GM18498 (cell line): ENCODE data around the gene ST8SIA1.
A peak's percentile ranks its signal among the peaks of the same experiment; 100 is the strongest.
"Not testable (repeated sequence)": the region's sequence is repeated elsewhere in the genome, so short reads cannot be mapped to it uniquely, and the experiment has no call there.

Experiments used
- ATAC-seq: cut with Tn5 transposase; IDR thresholded peaks from one replicate; pipeline ENCODE4 v1.9.1; 2021; ENCODE audit warnings: mild to moderate bottlenecking, moderate library complexity; ENCODE audit not compliant: unreplicated experiment

The ST8SIA1 gene

DNA sequence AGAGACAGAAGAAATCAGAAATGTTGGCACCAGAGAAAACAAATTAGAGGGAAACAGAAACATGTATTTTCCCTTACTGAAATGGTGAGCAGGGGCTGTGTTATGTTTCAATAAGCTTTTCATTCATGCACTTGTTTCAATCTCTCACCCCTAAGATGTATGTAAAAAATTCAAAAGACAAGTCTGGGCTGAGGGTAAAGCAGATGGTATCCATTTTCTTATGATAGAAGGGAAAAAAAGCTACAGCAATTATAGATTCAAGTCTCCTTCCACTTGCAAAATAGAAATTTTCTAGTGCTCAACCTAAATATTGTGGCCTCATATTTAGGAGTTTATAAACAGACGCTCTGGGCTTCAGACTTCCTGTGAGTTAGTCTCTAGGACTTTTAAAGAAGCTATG is 138.3 kb downstream of the ST8SIA1 start:
- ATAC-seq: no peak

DNA sequence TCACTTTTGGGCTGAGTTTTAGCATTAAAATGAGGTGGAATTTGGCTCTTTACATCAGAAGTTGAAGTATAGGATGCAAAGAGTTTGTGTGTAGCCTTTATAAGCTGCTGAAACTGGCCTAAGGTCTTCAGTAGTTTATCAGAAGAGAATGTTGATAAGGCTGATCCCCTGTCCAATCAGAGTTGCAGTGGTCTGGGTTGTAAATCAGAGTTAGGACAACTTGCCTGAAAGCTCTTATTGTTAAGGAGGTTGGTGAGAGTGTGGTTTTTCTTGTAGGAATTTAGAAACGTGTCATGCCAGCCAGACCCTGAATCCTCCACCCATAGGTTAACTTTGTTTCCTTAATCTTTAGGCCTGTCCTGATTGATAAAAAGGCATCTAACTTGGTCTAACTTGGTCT is 143.5 kb downstream of the ST8SIA1 start:
- no peak for ATAC-seq

DNA sequence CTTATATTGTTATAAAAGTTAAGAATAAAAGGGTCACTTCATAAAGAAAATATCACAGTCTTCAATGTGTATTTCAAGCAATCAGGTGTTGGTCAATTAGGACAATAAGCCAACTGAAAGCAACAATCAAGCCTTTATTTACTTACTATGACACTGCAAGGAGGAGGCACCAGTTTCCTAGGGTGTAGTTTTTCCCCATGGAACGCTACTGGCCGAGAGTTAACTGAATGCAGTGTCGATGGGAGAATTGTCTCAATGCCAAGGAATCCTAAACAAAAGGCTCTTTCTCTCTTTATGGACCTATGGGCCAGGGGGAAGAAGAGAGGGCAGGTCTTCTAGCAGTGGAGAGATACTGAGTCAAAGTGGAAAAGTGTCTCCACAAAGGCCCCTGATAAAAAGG is 146.1 kb downstream of the ST8SIA1 start:
- ATAC-seq: no peak

DNA sequence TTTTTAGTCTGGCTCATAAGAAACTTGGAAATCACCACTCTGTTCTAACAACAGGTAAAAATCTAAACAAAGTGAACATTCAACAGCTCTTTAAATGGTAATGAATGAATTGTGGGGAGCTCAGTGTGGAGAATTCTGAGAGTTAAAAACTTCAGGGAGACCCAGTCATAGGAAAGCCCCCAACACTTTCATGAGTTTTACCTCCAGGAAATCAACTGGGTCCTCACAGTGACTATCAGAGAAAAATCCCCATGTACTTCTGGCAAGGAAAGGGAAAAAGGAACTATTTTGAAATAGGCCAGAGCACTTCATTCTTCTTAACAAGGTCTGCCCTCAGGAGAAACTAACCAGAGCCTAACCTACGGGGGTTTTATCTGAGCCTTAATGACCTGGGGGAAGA is 153.8 kb downstream of the ST8SIA1 start:
- no peak for ATAC-seq

DNA sequence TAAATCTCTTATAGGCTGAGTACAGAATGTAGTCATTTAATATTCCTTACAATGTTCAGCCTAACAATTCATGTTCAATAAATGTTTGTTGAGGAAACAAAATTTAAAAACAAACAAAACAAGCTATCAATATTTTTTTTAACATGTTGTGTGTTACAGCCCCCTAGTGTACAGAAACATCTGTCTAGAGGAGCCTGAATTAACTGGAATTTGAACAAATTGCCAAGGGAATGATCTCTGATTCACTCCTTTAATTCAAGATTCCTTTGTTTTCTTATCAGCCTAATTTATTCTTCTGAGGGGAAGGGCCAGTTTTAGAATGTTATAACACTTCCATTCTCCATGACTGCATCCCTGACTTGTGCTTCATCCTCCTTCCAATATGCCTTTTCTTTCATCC is 161.3 kb downstream of the ST8SIA1 start:
- ATAC-seq: no peak

DNA sequence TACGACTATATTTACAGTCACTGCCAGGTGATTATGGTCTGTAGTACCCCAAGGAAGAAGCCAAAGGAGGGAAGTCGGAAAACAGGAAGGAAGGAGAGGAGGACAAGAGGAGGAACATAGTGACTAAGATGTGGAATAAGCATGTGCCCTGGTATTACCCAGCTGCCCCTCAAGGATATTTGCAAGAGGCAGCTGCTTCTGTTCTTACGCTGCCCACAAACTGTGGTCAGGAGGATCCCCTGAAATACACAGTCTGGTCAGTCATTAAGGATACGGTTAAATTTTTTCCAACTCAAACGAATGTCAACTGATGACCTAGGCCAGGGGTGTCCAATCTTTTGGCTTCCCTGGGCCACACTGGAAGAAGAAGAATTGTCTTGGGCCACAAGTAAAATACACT is 162.0 kb downstream of the ST8SIA1 start:
- ATAC-seq: no peak

DNA sequence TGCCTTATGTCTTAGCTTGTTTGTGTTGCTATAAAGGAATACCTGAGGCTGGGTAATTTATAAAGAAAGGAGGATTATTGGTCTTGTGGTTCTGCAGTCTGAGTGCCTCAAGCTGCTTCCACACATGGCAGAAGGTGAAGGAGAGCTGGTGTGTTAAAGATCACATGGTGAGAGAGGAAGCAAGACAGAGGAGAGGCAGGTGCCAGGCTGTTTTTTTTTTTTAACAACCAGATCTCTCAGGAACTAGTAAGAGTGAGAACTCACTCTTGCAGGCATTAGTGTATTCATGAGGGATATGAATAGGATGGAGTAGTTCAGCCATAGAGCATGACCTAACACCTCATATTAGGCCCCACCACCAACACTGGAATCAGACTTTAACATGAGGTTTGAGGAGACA is 165.1 kb downstream of the ST8SIA1 start:
- ATAC-seq: no peak

DNA sequence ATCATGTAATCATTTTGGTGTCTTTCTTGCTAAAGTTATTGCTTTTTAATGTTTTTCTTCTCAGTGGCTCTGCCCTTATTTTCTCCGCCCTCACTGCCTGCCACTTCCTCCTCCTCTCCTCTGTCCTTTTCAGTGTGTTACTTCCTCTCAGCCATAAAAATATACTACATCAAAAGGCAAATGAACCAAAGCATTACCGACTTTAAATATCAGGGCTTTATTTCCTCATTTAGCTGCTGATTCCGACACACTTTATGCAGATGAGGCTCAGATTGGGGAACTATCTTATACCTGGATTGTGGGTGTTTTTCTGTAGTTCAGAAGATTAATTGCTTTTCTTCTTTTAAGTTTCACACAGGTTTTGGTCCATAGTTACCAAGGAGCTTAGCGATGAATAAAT is 170.4 kb downstream of the ST8SIA1 start:
- no peak for ATAC-seq

DNA sequence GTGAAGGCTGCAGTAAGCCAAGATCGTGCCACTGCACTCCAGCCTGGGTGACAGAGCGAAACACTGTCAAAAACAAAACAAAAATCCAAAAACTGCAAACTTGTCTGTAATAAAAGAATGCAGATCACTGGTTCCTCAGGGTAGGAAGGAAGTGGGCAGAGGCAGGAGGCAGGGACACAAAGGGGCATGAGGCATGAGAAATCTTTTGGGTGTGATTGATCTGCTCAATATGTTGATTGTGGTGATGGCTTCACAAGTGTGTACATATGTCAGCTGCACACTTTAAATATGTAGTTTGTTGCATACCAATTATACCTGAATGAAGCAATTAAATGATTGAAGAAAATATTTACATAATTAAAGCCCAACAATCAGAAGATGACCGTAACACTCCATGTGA is 170.9 kb downstream of the ST8SIA1 start:
- no peak for ATAC-seq

DNA sequence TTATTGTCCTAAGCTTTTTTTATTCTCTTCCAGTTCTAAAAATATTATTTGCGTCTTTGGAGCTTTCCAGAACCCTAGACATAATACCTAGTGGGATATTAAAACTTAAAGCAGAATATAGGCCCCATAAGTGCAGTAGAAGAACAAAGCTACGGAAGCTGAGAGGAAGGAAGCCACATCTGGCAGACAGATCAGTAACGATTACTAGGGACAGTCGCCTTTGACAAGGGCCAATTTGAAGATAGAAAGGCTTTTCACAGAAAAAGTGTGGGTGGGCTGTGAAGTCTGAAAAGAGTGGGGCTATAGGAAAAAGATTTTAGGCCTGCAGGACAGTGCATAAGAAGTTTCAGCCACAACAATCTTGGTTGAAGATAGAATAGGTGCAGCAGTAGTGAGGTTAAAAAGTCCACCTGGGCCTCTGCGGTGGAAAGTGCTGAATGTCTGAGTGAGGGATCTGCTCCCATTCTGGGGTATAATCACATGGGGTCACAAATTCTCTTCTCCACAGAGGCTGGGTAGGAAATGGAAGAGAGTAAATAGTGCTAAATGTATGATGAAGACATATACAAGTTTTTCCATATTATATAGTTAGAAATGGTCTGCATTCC is 174.0 kb downstream of the ST8SIA1 start:
- ATAC-seq: no peak

DNA sequence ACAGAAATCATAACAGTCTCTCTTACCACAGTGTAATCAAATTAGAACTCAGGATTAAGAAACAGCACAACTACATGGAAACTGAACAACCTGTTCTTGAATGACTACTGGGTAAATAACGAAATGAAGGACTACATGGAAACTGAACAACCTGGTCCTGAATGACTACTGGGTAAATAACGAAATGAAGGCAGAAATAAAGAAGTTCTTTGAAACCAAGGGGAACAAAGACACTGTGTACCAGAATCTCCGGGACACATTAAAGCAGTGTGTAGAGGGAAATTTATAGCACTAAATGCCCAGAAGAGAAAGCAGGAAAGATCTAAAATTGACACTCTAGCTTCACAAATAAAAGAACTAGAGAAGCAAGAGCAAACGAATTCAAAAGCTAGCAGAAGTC is 185.2 kb downstream of the ST8SIA1 start:
- ATAC-seq: not testable (repeated sequence)

DNA sequence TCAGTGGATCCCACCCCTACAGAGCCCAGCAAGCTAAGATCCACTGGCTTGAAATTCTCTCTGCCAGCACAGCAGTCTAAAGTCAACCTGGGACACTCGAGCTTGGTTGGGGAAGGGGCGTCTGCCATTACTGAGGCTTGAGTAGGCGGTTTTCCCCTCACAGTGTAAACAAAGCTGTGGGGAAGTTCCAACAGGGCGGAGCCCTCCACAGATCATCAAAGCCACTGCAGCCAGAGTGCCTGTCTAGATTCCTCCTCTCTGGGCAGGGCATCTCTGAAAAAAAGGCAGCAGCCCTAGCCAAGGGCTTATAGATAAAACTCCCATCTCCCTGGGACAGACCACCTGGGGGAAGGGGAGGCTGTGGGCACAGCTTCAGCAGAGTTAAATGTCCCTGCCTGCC is 187.8 kb downstream of the ST8SIA1 start:
- peak; percentile 48 for ATAC-seq
